GM18499 (cell line): ENCODE data around the gene SLC37A1.

Experiments
- ATAC-seq: cut with Tn5 transposase; IDR thresholded peaks from one replicate; pipeline ENCODE4 v1.9.1; 2021; ENCODE audit warnings: moderate number of reproducible peaks; ENCODE audit not compliant: insufficient read depth, unreplicated experiment

SLC37A1 gene

GRCh38 chr21:42582787-42583476 lies 69.3 kb downstream of the SLC37A1 start:
- ATAC-seq = no peak

- no peak for ATAC-seq
Measured at GRCh38 chr21:42583477-42584295, 70.0 kb downstream of the SLC37A1 start.

GRCh38 chr21:42584296-42584641 lies 70.6 kb downstream of the SLC37A1 start:
- no peak for ATAC-seq

GRCh38 chr21:42585881-42586280 lies 72.2 kb downstream of the SLC37A1 start:
- ATAC-seq = no peak

- no peak for ATAC-seq
Measured at GRCh38 chr21:42586406-42586805, 72.8 kb downstream of the SLC37A1 start.

GRCh38 chr21:42587036-42587435 lies 73.4 kb downstream of the SLC37A1 start:
- no peak for ATAC-seq

- no peak for ATAC-seq
Measured at GRCh38 chr21:42590431-42591131, 76.9 kb downstream of the SLC37A1 start.

GRCh38 chr21:42591170-42591869 lies 77.7 kb downstream of the SLC37A1 start:
- no peak for ATAC-seq

GRCh38 chr21:42592156-42592820 lies 78.6 kb downstream of the SLC37A1 start:
- no peak for ATAC-seq

- no peak for ATAC-seq
Measured at GRCh38 chr21:42593007-42593814, 79.6 kb downstream of the SLC37A1 start.

- no peak for ATAC-seq
Measured at GRCh38 chr21:42594616-42595282, 81.1 kb downstream of the SLC37A1 start.

- ATAC-seq = no peak
Measured at GRCh38 chr21:42595283-42596187, 81.9 kb downstream of the SLC37A1 start.

GRCh38 chr21:42596657-42597056 lies 83.0 kb downstream of the SLC37A1 start:
- no peak for ATAC-seq

- no peak for ATAC-seq
Measured at GRCh38 chr21:42597487-42598158, 84.0 kb downstream of the SLC37A1 start.

GRCh38 chr21:42598159-42598735 lies 84.6 kb downstream of the SLC37A1 start:
- no peak for ATAC-seq

- no peak for ATAC-seq
Measured at GRCh38 chr21:42599486-42599885, 85.8 kb downstream of the SLC37A1 start.

GRCh38 chr21:42599962-42600361 lies 86.3 kb downstream of the SLC37A1 start:
- no peak for ATAC-seq
